IMR-90 (cell line): ENCODE results near the gene SCYL2. TPM values are rescaled to one million over a fixed set of nuclear protein-coding genes. Genes with fewer than 3 reads are reported as not detected.

Experiments
- ATAC-seq: fragments of 200-7000 bp; cut with Tn5 transposase; 2 replicates; pipeline ENCODE4 v1.9.1; 2020; ENCODE audit warnings: low read depth, mild to moderate bottlenecking, moderate library complexity
- BruUV-seq: library from RNA; stranded (reverse); fragments of 400-500 nt; replicated peaks from 2 replicates; lab custom pipeline; 2021; lab: Mats Ljungman, UMichigan
- CTCF ChIA-PET: fragments of 300-600 bp; formaldehyde crosslinking; extraction: SDS; loops from one replicate; lab custom pipeline; 2021; ENCODE audit warnings: antibody characterized with exemption; lab: Yijun Ruan, JAX
- POLR2A ChIA-PET: fragments of 300-600 bp; sonication (Branson Sonifier 250); formaldehyde crosslinking; loops from one replicate; lab custom pipeline; 2022; ENCODE audit warnings: antibody characterized with exemption; ENCODE audit not compliant: unreplicated experiment; lab: Charles Lee
- DNase-seq: peaks from one replicate; pipeline ENCODE4 v3.0.0; 2013
- H2AFZ ChIP-seq: replicated peaks from 2 replicates; pipeline ENCODE3; 2013; ENCODE audit warnings: low read length, mild to moderate bottlenecking; ENCODE audit not compliant: poor library complexity
- H2AK5ac ChIP-seq: 2 replicates; pipeline ENCODE4 v1.6.1; 2013; ENCODE audit warnings: low read depth, low read length, inconsistent platforms
- H2AK9ac ChIP-seq: replicated peaks from 2 replicates; pipeline ENCODE3; 2013; ENCODE audit warnings: mild to moderate bottlenecking, low read depth, low read length, moderate library complexity; ENCODE audit not compliant: poor library complexity
- H2BK120ac ChIP-seq: 2 replicates; pipeline ENCODE4 v1.6.1; 2013; ENCODE audit warnings: low read depth, low read length, inconsistent platforms
- H2BK15ac ChIP-seq: 3 replicates; pipeline ENCODE4 v1.6.1; 2013; ENCODE audit warnings: low read depth, low read length, inconsistent platforms
- H2BK20ac ChIP-seq: 2 replicates; pipeline ENCODE4 v1.6.1; 2013; ENCODE audit warnings: low read depth, mild to moderate bottlenecking, inconsistent platforms, low read length, moderate library complexity
- H2BK5ac ChIP-seq: 2 replicates; pipeline ENCODE4 v1.6.1; 2013; ENCODE audit warnings: mild to moderate bottlenecking, low read depth, low read length, inconsistent platforms; ENCODE audit not compliant: poor library complexity, severe bottlenecking
- H3K14ac ChIP-seq: replicated peaks from 2 replicates; pipeline ENCODE4 v1.6.1; 2013; ENCODE audit warnings: low read depth, low read length, inconsistent platforms
- H3K18ac ChIP-seq: 2 replicates; pipeline ENCODE4 v1.6.1; 2013; ENCODE audit warnings: low read depth, low read length, control low read depth
- H3K23ac ChIP-seq: 2 replicates; pipeline ENCODE4 v1.6.1; 2013; ENCODE audit warnings: low read depth, low read length, inconsistent platforms
- H3K27ac ChIP-seq: 2 replicates; pipeline ENCODE4 v1.5.1; 2013; ENCODE audit warnings: mild to moderate bottlenecking, control low read depth, low read length; ENCODE audit not compliant: insufficient read depth
- H3K27me3 ChIP-seq: 2 replicates; pipeline ENCODE4 v1.6.1; 2013; ENCODE audit warnings: low read length; ENCODE audit not compliant: control insufficient read depth, insufficient read depth
- H3K36me3 ChIP-seq: 2 replicates; pipeline ENCODE4 v1.6.1; 2013; ENCODE audit warnings: low read length, mixed read lengths; ENCODE audit not compliant: control insufficient read depth, insufficient read depth
- H3K4ac ChIP-seq: 2 replicates; pipeline ENCODE4 v1.6.1; 2013; ENCODE audit warnings: low read depth, low read length, inconsistent platforms
- H3K4me1 ChIP-seq: 2 replicates; pipeline ENCODE4 v1.6.1; 2013; ENCODE audit warnings: low read length, mixed read lengths; ENCODE audit not compliant: control insufficient read depth, insufficient read depth
- H3K4me2 ChIP-seq: 2 replicates; pipeline ENCODE4 v1.6.1; 2013; ENCODE audit warnings: low read depth, mild to moderate bottlenecking, control low read depth, low read length, moderate library complexity
- H3K4me3 ChIP-seq: 2 replicates; pipeline ENCODE4 v1.5.1; 2013; ENCODE audit warnings: low read depth, mild to moderate bottlenecking, control low read depth, low read length, moderate library complexity; ENCODE audit not compliant: insufficient read depth
- H3K56ac ChIP-seq: 2 replicates; pipeline ENCODE4 v1.6.1; 2013; ENCODE audit warnings: low read length, inconsistent platforms; ENCODE audit not compliant: insufficient read depth; ENCODE audit errors: extremely low read depth
- H3K79me1 ChIP-seq, 2 experiments: 2 replicates each; pipeline ENCODE4 v1.6.1; 2013; ENCODE audit warnings: low read length in 2 of 2, inconsistent platforms in 1 of 2, low read depth in 1 of 2
- H3K9ac ChIP-seq: 2 replicates; pipeline ENCODE4 v1.6.1; 2013; ENCODE audit warnings: low read depth, low read length, control low read depth
- H3K9me1 ChIP-seq: 2 replicates; pipeline ENCODE4 v1.6.1; 2013; ENCODE audit warnings: low read length, inconsistent platforms; ENCODE audit not compliant: insufficient read depth
- H3K9me3 ChIP-seq: 2 replicates; pipeline ENCODE4 v1.6.1; 2013; ENCODE audit warnings: low read length; ENCODE audit not compliant: control insufficient read depth, insufficient read depth
- H4K20me1 ChIP-seq: 2 replicates; pipeline ENCODE4 v1.6.1; 2013; ENCODE audit warnings: low read length, inconsistent platforms; ENCODE audit not compliant: insufficient read depth
- H4K5ac ChIP-seq: 2 replicates; pipeline ENCODE4 v1.6.1; 2013; ENCODE audit warnings: mild to moderate bottlenecking, low read depth, low read length, control low read depth
- H4K8ac ChIP-seq, 2 experiments: 2 replicates each; pipeline ENCODE4 v1.6.1; 2013; ENCODE audit warnings: low read depth in 2 of 2, low read length in 2 of 2, control low read depth in 1 of 2, inconsistent platforms in 1 of 2
- H4K91ac ChIP-seq: 2 replicates; pipeline ENCODE4 v1.6.1; 2013; ENCODE audit warnings: low read depth, low read length, inconsistent platforms; ENCODE audit not compliant: insufficient read depth
- BHLHE40 ChIP-seq: fragments of 150-350 bp; IDR thresholded peaks from 2 replicates; pipeline ENCODE4 v1.6.1; 2016; ENCODE audit warnings: mild to moderate bottlenecking, low read depth, low read length
- CEBPB ChIP-seq: IDR thresholded peaks from 2 replicates; pipeline ENCODE4 v1.6.1; 2012; ENCODE audit warnings: low read depth, low read length, improper control_type of control experiment
- CHD1 ChIP-seq: IDR thresholded peaks from 2 replicates; pipeline ENCODE4 v1.6.1; 2012; ENCODE audit warnings: low read depth, low read length, improper control_type of control experiment
- CTCF ChIP-seq: conservative IDR thresholded peaks from 2 replicates; pipeline ENCODE4 v1.5.1; 2012; ENCODE audit warnings: mild to moderate bottlenecking, low read depth, low read length, improper control_type of control experiment
- ELK1 ChIP-seq: fragments of 150-350 bp; IDR thresholded peaks from 2 replicates; pipeline ENCODE4 v1.6.1; 2016; ENCODE audit warnings: low read depth, mild to moderate bottlenecking, low read length, moderate library complexity, borderline replicate concordance
- FOS ChIP-seq: fragments of 150-350 bp; IDR thresholded peaks from 2 replicates; pipeline ENCODE4 v1.6.1; 2016; ENCODE audit warnings: low read depth, low read length
- MAFK ChIP-seq: IDR thresholded peaks from 2 replicates; pipeline ENCODE4 v1.6.1; 2012; ENCODE audit warnings: low read depth, low read length, improper control_type of control experiment
- MAZ ChIP-seq: IDR thresholded peaks from 2 replicates; pipeline ENCODE4 v1.6.1; 2012; ENCODE audit warnings: low read depth, mild to moderate bottlenecking, low read length, improper control_type of control experiment, moderate library complexity, borderline replicate concordance
- MXI1 ChIP-seq: IDR thresholded peaks from 2 replicates; pipeline ENCODE4 v1.6.1; 2012; ENCODE audit warnings: low read depth, mild to moderate bottlenecking, low read length, moderate library complexity, borderline replicate concordance
- NFE2L2 ChIP-seq: fragments of 150-350 bp; IDR thresholded peaks from 2 replicates; pipeline ENCODE4 v1.6.1; 2016; ENCODE audit warnings: low read depth, mild to moderate bottlenecking, low read length
- POLR2A ChIP-seq: IDR thresholded peaks from 2 replicates; pipeline ENCODE4 v1.6.1; 2012; ENCODE audit warnings: mild to moderate bottlenecking, low read depth, low read length
- RAD21 ChIP-seq: IDR thresholded peaks from 2 replicates; pipeline ENCODE4 v1.6.1; 2012; ENCODE audit warnings: low read length, improper control_type of control experiment
- RCOR1 ChIP-seq: IDR thresholded peaks from 2 replicates; pipeline ENCODE4 v1.6.1; 2012; ENCODE audit warnings: mild to moderate bottlenecking, low read length, improper control_type of control experiment; ENCODE audit not compliant: insufficient replicate concordance
- RFX5 ChIP-seq: IDR thresholded peaks from 2 replicates; pipeline ENCODE4 v1.8.0; 2012; ENCODE audit warnings: low read depth, mild to moderate bottlenecking, low read length, moderate library complexity
- SMC3 ChIP-seq: fragments of 150-350 bp; IDR thresholded peaks from 2 replicates; pipeline ENCODE4 v1.6.1; 2016; ENCODE audit warnings: low read depth, mild to moderate bottlenecking, antibody characterized with exemption, low read length, moderate library complexity
- USF2 ChIP-seq: fragments of 150-350 bp; IDR thresholded peaks from 2 replicates; pipeline ENCODE4 v1.6.1; 2017; ENCODE audit warnings: mild to moderate bottlenecking, antibody characterized with exemption, low read length, low read depth
- WGBS, 2 experiments: methylation state at CpG; one replicate each; pipeline versions ENCODE4 v1.1.5 to v1.1.7; 2013; ENCODE audit warnings: missing lambda C conversion rate in 2 of 2; ENCODE audit not compliant: insufficient read length in 1 of 2; ENCODE audit errors: extremely low coverage in 2 of 2; 5-methylcytosine and 5-hydroxymethylcytosine counted together
- dilution Hi-C: fragments of 300-500 bp; cut with HindIII; formaldehyde crosslinking; loops from one replicate; pipeline ENCODE4 v1.14.3; 2018; ENCODE audit warnings: low sequenced_read_pairs; ENCODE audit not compliant: unreplicated experiment
- in situ Hi-C: fragments of 300-500 bp; cut with MboI; formaldehyde crosslinking; loops from 3 replicates; pipeline ENCODE4 v1.14.3; 2019; ENCODE audit warnings: low sequenced_read_pairs, inconsistent platforms, mixed read lengths
- intact Hi-C: fragments of 100-400 bp; cut with micrococcal nuclease; formaldehyde crosslinking; loops from 2 replicates; pipeline ENCODE4 v1.10.0; 2022
- polyA plus RNA-seq, 3 experiments: library from polyadenylated mRNA; depleted of rRNA; stranded (reverse); fragments of >200 nt; gene quantifications; 2 replicates each; pipeline ENCODE4 v1.2.3, GENCODE V29; 2012; ENCODE audit warnings: low replicate concordance in 1 of 3
- total RNA-seq: library from RNA; depleted of rRNA; stranded (reverse); fragments of >200 nt; gene quantifications from 2 replicates; pipeline ENCODE4 v1.2.3, GENCODE V29; 2012

SCYL2 gene
- total and polyA plus RNA-seq, 2 of the 4 experiments (the other 2 are of a cell fraction): 15.3 to 52.0 TPM

- Histone ChIP-seq H4K5ac (no peak overlapping the region), H3K79me1 (no peaks in the 10 kb centered on the region), H4K91ac (no peak overlapping the region), H3K4me1 (no peaks in the 10 kb centered on the region), H3K23ac (no peak overlapping the region), H3K4me3 (no peak overlapping the region), H4K8ac (no peak overlapping the region), H2AK9ac (no peak overlapping the region), H2BK20ac (no peak overlapping the region), H3K56ac (no peak overlapping the region), H3K9me1 (no peaks in the 10 kb centered on the region), H2BK5ac (no peak overlapping the region), H3K27me3 (no peaks in the 10 kb centered on the region), H3K18ac (no peak overlapping the region), H3K36me3 (no peaks in the 10 kb centered on the region), H3K9me3 (no peaks in the 10 kb centered on the region), H3K4ac (no peak overlapping the region), H3K4me2 (no peak overlapping the region), H4K20me1 (no peaks in the 10 kb centered on the region), H2BK120ac (no peak overlapping the region), H2AK5ac (no peak overlapping the region), H2BK15ac (no peak overlapping the region), H3K14ac (no peak overlapping the region), H3K9ac (no peak overlapping the region), H3K27ac (no peak overlapping the region), H2AFZ (no peak overlapping the region)
- dilution Hi-C loops: no loop called here
- CTCF ChIA-PET: interaction anchor here (0.6 kb wide), 1 partner anchor 216 kb away, joined by 4 read pairs; no protein-coding TSS in a partner anchor
- ATAC-seq (no peak; the same call in 1 of the 2 replicates), DNase-seq (peak; percentile 39)
- TF ChIP-seq ELK1 (no peak), POLR2A (no peak), SMC3 (no peak), FOS (no peak), RCOR1 (no peak), CTCF (no peak), MXI1 (no peak), RAD21 (no peak), BHLHE40 (no peak), USF2 (no peak), RFX5 (no peak), NFE2L2 (no peak), MAZ (no peak), MAFK (no peak), CEBPB (no peak), CHD1 (no peak)
- WGBS, 2 experiments: 80% methylated on average over 2 of the region's 3 CpGs; no CpG with 5 or more reads in 1 of the 2 experiments
- no TSS peak for BruUV-seq
- POLR2A ChIA-PET: no interaction called here
- intact Hi-C loops: no loop called here
- in situ Hi-C loops: no loop called here
Observed at GRCh38 chr12:100346660-100347059, 79.7 kb downstream of the SCYL2 start.
